ENCODE measurements around the gene ADORA2B.
"Not testable (repeated sequence)": the region's sequence is repeated elsewhere in the genome, so short reads cannot be mapped to it uniquely, and the experiment has no call there.

Gene ADORA2B

GRCh38 chr17:15908378-15908777 is 36.6 kb upstream of the ADORA2B start:
- TF ChIP-seq CTCF (IDR thresholded peaks at IDR 0.05; ENCODE audit: unreplicated experiment in 3 of 3) = no peak
- Mint-ChIP-seq H3K36me3 (ENCODE audit: low read depth) (no peaks in the 10 kb centered on the region), H3K9me3 (no peaks in the 10 kb centered on the region), H3K4me3 (no peak overlapping the region), H3K27ac (no peak overlapping the region), H3K27me3 (ENCODE audit: low read depth) (peaks cover 7% of the 10 kb centered on the region), H3K4me1 (peaks cover under 1% of the 10 kb centered on the region)

GRCh38 chr17:15909481-15909991 is 35.4 kb upstream of the ADORA2B start:
- H3K4me3 Mint-ChIP-seq = no peak overlapping the region
- peaks cover 7% of the 10 kb centered on the region for H3K4me1 Mint-ChIP-seq
- H3K9me3 Mint-ChIP-seq = no peaks in the 10 kb centered on the region
- no peaks in the 10 kb centered on the region for H3K36me3 Mint-ChIP-seq (ENCODE audit: low read depth)
- H3K27ac Mint-ChIP-seq = peak overlapping the region in 1 of 3 experiments; percentile 56
- H3K27me3 Mint-ChIP-seq (ENCODE audit: low read depth) = peaks cover 7% of the 10 kb centered on the region
- TF ChIP-seq CTCF (IDR thresholded peaks at IDR 0.05; ENCODE audit: unreplicated experiment in 3 of 3) = no peak

GRCh38 chr17:15910791-15911190 is 34.1 kb upstream of the ADORA2B start:
- Mint-ChIP-seq H3K4me1 (peaks cover 7% of the 10 kb centered on the region), H3K9me3 (no peaks in the 10 kb centered on the region), H3K36me3 (ENCODE audit: low read depth) (no peaks in the 10 kb centered on the region), H3K27ac (no peak overlapping the region), H3K4me3 (no peak overlapping the region), H3K27me3 (ENCODE audit: low read depth) (peaks cover 7% of the 10 kb centered on the region)
- TF ChIP-seq CTCF (IDR thresholded peaks at IDR 0.05; ENCODE audit: unreplicated experiment in 3 of 3) = no peak

GRCh38 chr17:15911701-15912100 is 33.2 kb upstream of the ADORA2B start:
- H3K4me1 Mint-ChIP-seq; H3K36me3 Mint-ChIP-seq (ENCODE audit: low read depth); H3K27ac Mint-ChIP-seq; H3K4me3 Mint-ChIP-seq; H3K27me3 Mint-ChIP-seq (ENCODE audit: low read depth); H3K9me3 Mint-ChIP-seq: not testable (repeated sequence)

GRCh38 chr17:15912416-15912955 is 32.4 kb upstream of the ADORA2B start:
- no peak overlapping the region for H3K27ac Mint-ChIP-seq
- H3K9me3 Mint-ChIP-seq = no peaks in the 10 kb centered on the region
- no peaks in the 10 kb centered on the region for H3K36me3 Mint-ChIP-seq (ENCODE audit: low read depth)
- H3K4me1 Mint-ChIP-seq = peaks cover 7% of the 10 kb centered on the region
- H3K27me3 Mint-ChIP-seq (ENCODE audit: low read depth) = peaks cover 7% of the 10 kb centered on the region
- no peak overlapping the region for H3K4me3 Mint-ChIP-seq
- TF ChIP-seq CTCF (IDR thresholded peaks at IDR 0.05; ENCODE audit: unreplicated experiment in 3 of 3) = no peak

GRCh38 chr17:15913826-15914225 is 31.1 kb upstream of the ADORA2B start:
- H3K36me3 Mint-ChIP-seq (ENCODE audit: low read depth) = no peaks in the 10 kb centered on the region
- H3K9me3 Mint-ChIP-seq = no peaks in the 10 kb centered on the region
- H3K27me3 Mint-ChIP-seq (ENCODE audit: low read depth) = peaks cover 4% of the 10 kb centered on the region
- H3K4me1 Mint-ChIP-seq = peaks cover 7% of the 10 kb centered on the region
- no peak overlapping the region for H3K27ac Mint-ChIP-seq
- no peak overlapping the region for H3K4me3 Mint-ChIP-seq
- no peak for TF ChIP-seq CTCF (IDR thresholded peaks at IDR 0.05; ENCODE audit: unreplicated experiment in 3 of 3)
